ENCODE data around the gene SLC38A8.

The SLC38A8 gene

GRCh38 chr16:84042308-84042878, at the start of gene SLC38A8:
Gene SLC38A8 (minus strand): TSS chr16:84042795. CDS start chr16:84042157, 638 bp downstream.
- no peak for DNase-seq

- no peak for DNase-seq
These were observed 48.9 kb upstream of the SLC38A8 start for GRCh38 chr16:84091460-84091859.

- no peak for DNase-seq
These were observed 47.6 kb upstream of the SLC38A8 start for GRCh38 chr16:84090211-84090610.

GRCh38 chr16:84088695-84089395, 46.2 kb upstream of the SLC38A8 start:
- no peak for DNase-seq

GRCh38 chr16:84087466-84088151, 45.0 kb upstream of the SLC38A8 start:
- no peak for DNase-seq

- no peak for DNase-seq
These were observed 44.4 kb upstream of the SLC38A8 start for GRCh38 chr16:84087001-84087400.

- DNase-seq, result no peak
These were observed 43.7 kb upstream of the SLC38A8 start for GRCh38 chr16:84086341-84086740.

GRCh38 chr16:84085773-84086172, 43.2 kb upstream of the SLC38A8 start:
- DNase-seq, result no peak

- DNase-seq, result no peak
These were observed 42.7 kb upstream of the SLC38A8 start for GRCh38 chr16:84085271-84085667.

GRCh38 chr16:84084570-84085270, 42.1 kb upstream of the SLC38A8 start:
- peak; percentile 53 for DNase-seq

- DNase-seq, result no peak
These were observed 40.4 kb upstream of the SLC38A8 start for GRCh38 chr16:84082835-84083569.

GRCh38 chr16:84082110-84082509, 39.5 kb upstream of the SLC38A8 start:
- no peak for DNase-seq

- DNase-seq, result no peak
These were observed 38.9 kb upstream of the SLC38A8 start for GRCh38 chr16:84081446-84081989.

GRCh38 chr16:84080813-84081212, 38.2 kb upstream of the SLC38A8 start:
- no peak for DNase-seq

GRCh38 chr16:84080378-84080777, 37.8 kb upstream of the SLC38A8 start:
- DNase-seq, result no peak

GRCh38 chr16:84079664-84080063, 37.1 kb upstream of the SLC38A8 start:
- DNase-seq, result no peak

- DNase-seq, result no peak
These were observed 32.8 kb upstream of the SLC38A8 start for GRCh38 chr16:84075376-84075775.

GRCh38 chr16:84074721-84075120, 32.1 kb upstream of the SLC38A8 start:
- no peak for DNase-seq

GRCh38 chr16:84072014-84072413, 29.4 kb upstream of the SLC38A8 start:
- no peak for DNase-seq

- no peak for DNase-seq
These were observed 28.5 kb upstream of the SLC38A8 start for GRCh38 chr16:84071121-84071520.

- DNase-seq, result no peak
These were observed 26.9 kb upstream of the SLC38A8 start for GRCh38 chr16:84069540-84069939.

GRCh38 chr16:84068783-84069462, 26.3 kb upstream of the SLC38A8 start:
- DNase-seq, result no peak
